Stimulated activated effector memory CD8-positive, alpha-beta T cell treated with anti-CD3 and anti-CD28 coated beads, Interleukin-12 subunit alpha, Interleukin-12 subunit beta, amount 100 ng/mL, for 72 hours (primary cell): ENCODE data around the gene MMD2.
A peak's percentile ranks its signal among the peaks of the same experiment; 100 is the strongest.

Source experiments
- ATAC-seq: fragments of 150-1000 bp; cut with Tn5 transposase; 2 replicates; pipeline ENCODE4 v1.10.0; 2021
- DNase-seq, 2 donors: peaks; one replicate each; pipeline ENCODE4 v3.0.0; 2021 to 2022; ENCODE audit warnings: low spot score in 2 of 2
- H3K27ac Mint-ChIP-seq: one replicate; pipeline ENCODE4 v1.8.0; 2022; ENCODE audit warnings: mild to moderate bottlenecking, mixed read lengths
- H3K36me3 Mint-ChIP-seq: one replicate; pipeline ENCODE4 v1.8.0; 2022; ENCODE audit warnings: mild to moderate bottlenecking, mixed read lengths
- H3K4me1 Mint-ChIP-seq: one replicate; pipeline ENCODE4 v1.8.0; 2022; ENCODE audit warnings: mixed read lengths
- H3K4me3 Mint-ChIP-seq: one replicate; pipeline ENCODE4 v1.8.0; 2022; ENCODE audit warnings: mild to moderate bottlenecking, mixed read lengths
- H3K9me3 Mint-ChIP-seq: one replicate; pipeline ENCODE4 v1.8.0; 2022; ENCODE audit warnings: mixed read lengths

MMD2 gene

GRCh38 chr7:4888161-4888560 lies 70.8 kb downstream of the MMD2 start:
- Mint-ChIP-seq H3K27ac (no peak overlapping the region), H3K4me1 (no peaks in the 10 kb centered on the region)
- ATAC-seq = no peak

GRCh38 chr7:4886671-4887070 lies 72.3 kb downstream of the MMD2 start:
- DNase-seq = no peak
- peaks cover 7% of the 10 kb centered on the region for H3K4me1 Mint-ChIP-seq
- H3K4me3 Mint-ChIP-seq = no peak overlapping the region
- no peaks in the 10 kb centered on the region for H3K9me3 Mint-ChIP-seq
- no peak for ATAC-seq
- H3K36me3 Mint-ChIP-seq = no peaks in the 10 kb centered on the region
- H3K27ac Mint-ChIP-seq = no peak overlapping the region

More at GRCh38 chr7:4888161-4888560, 70.8 kb downstream of the MMD2 start:
- no peak for DNase-seq
- Mint-ChIP-seq H3K36me3 (no peaks in the 10 kb centered on the region), H3K4me3 (no peak overlapping the region), H3K9me3 (no peaks in the 10 kb centered on the region)

- H3K27ac Mint-ChIP-seq = no peak overlapping the region
- no peak overlapping the region for H3K4me3 Mint-ChIP-seq
- ATAC-seq (no peak), DNase-seq (no peak)
- no peaks in the 10 kb centered on the region for H3K9me3 Mint-ChIP-seq
- H3K36me3 Mint-ChIP-seq = no peaks in the 10 kb centered on the region
- H3K4me1 Mint-ChIP-seq = peaks cover 7% of the 10 kb centered on the region
Measured at GRCh38 chr7:4885317-4885807, 73.6 kb downstream of the MMD2 start.

GRCh38 chr7:4884164-4884563 lies 74.8 kb downstream of the MMD2 start:
- H3K36me3 Mint-ChIP-seq = no peaks in the 10 kb centered on the region
- no peak for DNase-seq
- no peak overlapping the region for H3K27ac Mint-ChIP-seq
- H3K4me1 Mint-ChIP-seq = peaks cover 7% of the 10 kb centered on the region
- H3K9me3 Mint-ChIP-seq = no peaks in the 10 kb centered on the region
- no peak overlapping the region for H3K4me3 Mint-ChIP-seq
- no peak for ATAC-seq

- H3K36me3 Mint-ChIP-seq = no peaks in the 10 kb centered on the region
- peaks cover 7% of the 10 kb centered on the region for H3K4me1 Mint-ChIP-seq
- DNase-seq (peak; percentile 87 to 94), ATAC-seq (peak; percentile 92)
- peak within 1 kb of the TSS; percentile 54 for H3K4me3 Mint-ChIP-seq
- H3K27ac Mint-ChIP-seq = no peak within 1 kb of the TSS
- no peaks in the 10 kb centered on the region for H3K9me3 Mint-ChIP-seq
Measured at GRCh38 chr7:4883372-4884144, 75.4 kb downstream of the MMD2 start, which contains the start of gene RADIL. RADIL (minus strand) TSS chr7:4883716; CDS start chr7:4878139, 5,577 bp downstream.

- ATAC-seq (no peak), DNase-seq (no peak)
- Mint-ChIP-seq H3K27ac (no peak overlapping the region), H3K4me1 (peaks cover 7% of the 10 kb centered on the region), H3K9me3 (no peaks in the 10 kb centered on the region), H3K36me3 (no peaks in the 10 kb centered on the region), H3K4me3 (peak overlapping the region; percentile 54)
Measured at GRCh38 chr7:4883033-4883371, 76.0 kb downstream of the MMD2 start.

GRCh38 chr7:4882169-4883032 lies 76.6 kb downstream of the MMD2 start:
- Mint-ChIP-seq H3K36me3 (no peaks in the 10 kb centered on the region), H3K4me1 (peaks cover 7% of the 10 kb centered on the region), H3K4me3 (peak overlapping the region; percentile 54), H3K9me3 (no peaks in the 10 kb centered on the region), H3K27ac (no peak overlapping the region)
- DNase-seq (no peak), ATAC-seq (no peak)

- no peak overlapping the region for H3K4me3 Mint-ChIP-seq
- no peaks in the 10 kb centered on the region for H3K36me3 Mint-ChIP-seq
- DNase-seq (no peak), ATAC-seq (no peak)
- no peaks in the 10 kb centered on the region for H3K9me3 Mint-ChIP-seq
- no peak overlapping the region for H3K27ac Mint-ChIP-seq
- H3K4me1 Mint-ChIP-seq = peaks cover 7% of the 10 kb centered on the region
Measured at GRCh38 chr7:4880218-4880617, 78.8 kb downstream of the MMD2 start.

- no peaks in the 10 kb centered on the region for H3K9me3 Mint-ChIP-seq
- H3K4me3 Mint-ChIP-seq = no peak overlapping the region
- DNase-seq (no peak), ATAC-seq (no peak)
- H3K4me1 Mint-ChIP-seq = peaks cover 7% of the 10 kb centered on the region
- H3K27ac Mint-ChIP-seq = no peak overlapping the region
- H3K36me3 Mint-ChIP-seq = no peaks in the 10 kb centered on the region
Measured at GRCh38 chr7:4879396-4880081, 79.4 kb downstream of the MMD2 start.

- no peak for ATAC-seq
- no peaks in the 10 kb centered on the region for H3K36me3 Mint-ChIP-seq
- H3K9me3 Mint-ChIP-seq = no peaks in the 10 kb centered on the region
- no peak overlapping the region for H3K4me3 Mint-ChIP-seq
- no peak overlapping the region for H3K27ac Mint-ChIP-seq
- peaks cover 7% of the 10 kb centered on the region for H3K4me1 Mint-ChIP-seq
- no peak for DNase-seq
Measured at GRCh38 chr7:4878336-4879335, 80.4 kb downstream of the MMD2 start.

- no peak for DNase-seq
- no peak for ATAC-seq
- Mint-ChIP-seq H3K9me3 (no peaks in the 10 kb centered on the region), H3K4me3 (no peak overlapping the region), H3K27ac (no peak overlapping the region), H3K36me3 (no peaks in the 10 kb centered on the region), H3K4me1 (no peaks in the 10 kb centered on the region)
Measured at GRCh38 chr7:4876586-4876985, 82.4 kb downstream of the MMD2 start.

- Mint-ChIP-seq H3K9me3 (no peaks in the 10 kb centered on the region), H3K27ac (no peak overlapping the region), H3K36me3 (no peaks in the 10 kb centered on the region), H3K4me1 (no peaks in the 10 kb centered on the region), H3K4me3 (no peak overlapping the region)
- DNase-seq (no peak), ATAC-seq (no peak)
Measured at GRCh38 chr7:4875391-4875790, 83.6 kb downstream of the MMD2 start.

- Mint-ChIP-seq H3K4me1 (no peaks in the 10 kb centered on the region), H3K36me3 (no peaks in the 10 kb centered on the region), H3K4me3 (no peak overlapping the region), H3K27ac (no peak overlapping the region), H3K9me3 (no peaks in the 10 kb centered on the region)
- ATAC-seq (no peak), DNase-seq (no peak)
Measured at GRCh38 chr7:4873071-4873944, 85.7 kb downstream of the MMD2 start.
